ENCODE results near the gene BDKRB2. TPM values are rescaled to one million over a fixed set of nuclear protein-coding genes. Genes with fewer than 3 reads are reported as not detected.

Gene BDKRB2
- total and polyA plus RNA-seq, 2 donors (not counting 1 experiment from before 2014, with no cell fraction given), result not detected

- POLR2A ChIA-PET, result no interaction called here
- H3K9me3 ChIP-seq (ENCODE audit: control extremely low read depth in 1 of 3, control insufficient read depth in 2 of 3, insufficient read depth in 1 of 3, low read length in 2 of 3), result peaks cover 0 to 15% (median 0%) of the 10 kb centered on the region in 3 donors
- WGBS (ENCODE audit: insufficient coverage), result 100% methylated on average over 1 of the region's 1 CpG
- no peak overlapping the region for H3K4me3 ChIP-seq (ENCODE audit: control extremely low read depth in 1 of 5, extremely low read depth in 1 of 5, insufficient read depth in 1 of 5, low read depth in 2 of 5, low read length in 4 of 5)
- H3K9ac ChIP-seq (ENCODE audit: low read length), result no peak overlapping the region
- peaks cover 0 to 49% (median 5%) of the 10 kb centered on the region in 4 experiments for H3K27me3 ChIP-seq (replicated peaks in 1 of 4; ENCODE audit: control extremely low read depth in 1 of 4, control insufficient read depth in 3 of 4, insufficient read depth in 4 of 4, low read length in 3 of 4)
- DNase-seq (no peak), ATAC-seq (ENCODE audit: low read depth) (no peak)
- H3K27ac Mint-ChIP-seq, result no peak overlapping the region
- H3K27me3 Mint-ChIP-seq, result peaks cover 39% of the 10 kb centered on the region
- peaks cover 2% of the 10 kb centered on the region for H3K4me1 Mint-ChIP-seq
- intact Hi-C loops (cut with micrococcal nuclease), result no loop called here
- H3K79me2 ChIP-seq (ENCODE audit: control insufficient read depth, insufficient read depth, low read length), result no peaks in the 10 kb centered on the region
- no peak overlapping the region for H3K4me2 ChIP-seq (replicated peaks; ENCODE audit: low read depth, low read length, poor library complexity, severe bottlenecking)
- no peaks in the 10 kb centered on the region for H4K20me1 ChIP-seq (ENCODE audit: control insufficient read depth, insufficient read depth, low read length, poor library complexity, severe bottlenecking)
- H3K4me3 Mint-ChIP-seq, result no peak overlapping the region
- H2AFZ ChIP-seq (ENCODE audit: insufficient read depth, low read depth, low read length, poor library complexity, severe bottlenecking), result no peak overlapping the region
- CTCF ChIA-PET, result no interaction called here
- no peaks in the 10 kb centered on the region for H3K9me3 Mint-ChIP-seq (ENCODE audit: insufficient read depth)
- H3K27ac ChIP-seq (ENCODE audit: low read length in 2 of 2), result no peak overlapping the region
- peaks cover 6 to 14% of the 10 kb centered on the region in 2 donors for H3K4me1 ChIP-seq (ENCODE audit: control insufficient read depth in 2 of 2, insufficient read depth in 2 of 2, low read length in 2 of 2)
- no peaks in the 10 kb centered on the region for H3K36me3 ChIP-seq (replicated peaks in 1 of 2; ENCODE audit: control extremely low read depth in 1 of 2, control insufficient read depth in 1 of 2, extremely low read depth in 1 of 2, insufficient read depth in 2 of 2, low read length in 1 of 2)
- TF ChIP-seq, protein P1, sequence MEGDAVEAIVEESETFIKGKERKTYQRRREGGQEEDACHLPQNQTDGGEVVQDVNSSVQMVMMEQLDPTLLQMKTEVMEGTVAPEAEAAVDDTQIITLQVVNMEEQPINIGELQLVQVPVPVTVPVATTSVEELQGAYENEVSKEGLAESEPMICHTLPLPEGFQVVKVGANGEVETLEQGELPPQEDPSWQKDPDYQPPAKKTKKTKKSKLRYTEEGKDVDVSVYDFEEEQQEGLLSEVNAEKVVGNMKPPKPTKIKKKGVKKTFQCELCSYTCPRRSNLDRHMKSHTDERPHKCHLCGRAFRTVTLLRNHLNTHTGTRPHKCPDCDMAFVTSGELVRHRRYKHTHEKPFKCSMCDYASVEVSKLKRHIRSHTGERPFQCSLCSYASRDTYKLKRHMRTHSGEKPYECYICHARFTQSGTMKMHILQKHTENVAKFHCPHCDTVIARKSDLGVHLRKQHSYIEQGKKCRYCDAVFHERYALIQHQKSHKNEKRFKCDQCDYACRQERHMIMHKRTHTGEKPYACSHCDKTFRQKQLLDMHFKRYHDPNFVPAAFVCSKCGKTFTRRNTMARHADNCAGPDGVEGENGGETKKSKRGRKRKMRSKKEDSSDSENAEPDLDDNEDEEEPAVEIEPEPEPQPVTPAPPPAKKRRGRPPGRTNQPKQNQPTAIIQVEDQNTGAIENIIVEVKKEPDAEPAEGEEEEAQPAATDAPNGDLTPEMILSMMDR (IDR thresholded peaks at IDR 0.05), result no peak
- no peak for TF ChIP-seq EZH2 (IDR thresholded peaks at IDR 0.05; ENCODE audit: borderline replicate concordance, insufficient read depth, low read depth, low read length, poor library complexity, severe bottlenecking)
These were observed 1.0 kb upstream of the BDKRB2 start for GRCh38 chr14:96203635-96204034.

- no peak overlapping the region for H3K4me3 ChIP-seq (ENCODE audit: control extremely low read depth in 1 of 5, extremely low read depth in 1 of 5, insufficient read depth in 1 of 5, low read depth in 2 of 5, low read length in 4 of 5)
- Mint-ChIP-seq H3K4me1 (no peaks in the 10 kb centered on the region), H3K27ac (no peak overlapping the region), H3K9me3 (ENCODE audit: insufficient read depth) (no peaks in the 10 kb centered on the region), H3K27me3 (peaks cover 41% of the 10 kb centered on the region), H3K4me3 (no peak overlapping the region)
- DNase-seq (peak; percentile 5), ATAC-seq (ENCODE audit: low read depth) (no peak)
- intact Hi-C loops (cut with micrococcal nuclease), result no loop called here
- ChIA-PET CTCF (no interaction called here), POLR2A (no interaction called here)
- no peak overlapping the region for H3K27ac ChIP-seq (ENCODE audit: low read length in 2 of 2)
- no peak for TF ChIP-seq EZH2 (IDR thresholded peaks at IDR 0.05; ENCODE audit: borderline replicate concordance, insufficient read depth, low read depth, low read length, poor library complexity, severe bottlenecking)
- TF ChIP-seq, protein P1 (IDR thresholded peaks at IDR 0.05), result no peak
- H3K27me3 ChIP-seq (replicated peaks in 1 of 4; ENCODE audit: control extremely low read depth in 1 of 4, control insufficient read depth in 3 of 4, insufficient read depth in 4 of 4, low read length in 3 of 4), result peaks cover 0 to 49% (median 5%) of the 10 kb centered on the region in 4 experiments
- H3K4me1 ChIP-seq (ENCODE audit: control insufficient read depth in 2 of 2, insufficient read depth in 2 of 2, low read length in 2 of 2), result peaks cover 6 to 12% of the 10 kb centered on the region in 2 donors
- no peaks in the 10 kb centered on the region for H3K79me2 ChIP-seq (ENCODE audit: control insufficient read depth, insufficient read depth, low read length)
- peak overlapping the region; percentile 58 for H3K4me2 ChIP-seq (replicated peaks; ENCODE audit: low read depth, low read length, poor library complexity, severe bottlenecking)
- peaks cover 0 to 15% (median 0%) of the 10 kb centered on the region in 3 donors for H3K9me3 ChIP-seq (ENCODE audit: control extremely low read depth in 1 of 3, control insufficient read depth in 2 of 3, insufficient read depth in 1 of 3, low read length in 2 of 3)
- H2AFZ ChIP-seq (ENCODE audit: insufficient read depth, low read depth, low read length, poor library complexity, severe bottlenecking), result no peak overlapping the region
- WGBS (ENCODE audit: insufficient coverage), result 37% methylated on average over 19 of the region's 21 CpGs
- no peaks in the 10 kb centered on the region for H4K20me1 ChIP-seq (ENCODE audit: control insufficient read depth, insufficient read depth, low read length, poor library complexity, severe bottlenecking)
- H3K9ac ChIP-seq (ENCODE audit: low read length), result no peak overlapping the region
- no peaks in the 10 kb centered on the region for H3K36me3 ChIP-seq (replicated peaks in 1 of 2; ENCODE audit: control extremely low read depth in 1 of 2, control insufficient read depth in 1 of 2, extremely low read depth in 1 of 2, insufficient read depth in 2 of 2, low read length in 1 of 2)
These were observed 679 bp downstream of the BDKRB2 start for GRCh38 chr14:96205059-96205977.

Data from B cell (primary cell).